Progenitor cell of endocrine pancreas (in vitro differentiated cells): ENCODE results near the gene FNDC8. TPM values are rescaled to one million over a fixed set of nuclear protein-coding genes. Genes with fewer than 3 reads are reported as not detected.

Experiments used
- DNase-seq: peaks from one replicate; pipeline ENCODE4 v3.0.0; 2021; ENCODE audit warnings: low spot score; ENCODE audit not compliant: unreplicated experiment
- H3K27ac Mint-ChIP-seq: 2 replicates; pipeline ENCODE4 v1.8.0; 2021; ENCODE audit warnings: mild to moderate bottlenecking, moderate library complexity, mixed read lengths
- H3K27me3 Mint-ChIP-seq: 2 replicates; pipeline ENCODE4 v1.8.0; 2021; ENCODE audit warnings: mixed read lengths
- H3K36me3 Mint-ChIP-seq: 2 replicates; pipeline ENCODE4 v1.8.0; 2022; ENCODE audit warnings: mixed read lengths; ENCODE audit not compliant: insufficient read depth
- H3K4me1 Mint-ChIP-seq: 2 replicates; pipeline ENCODE4 v1.8.0; 2021; ENCODE audit warnings: low read depth, mixed read lengths
- H3K4me3 Mint-ChIP-seq: 2 replicates; pipeline ENCODE4 v1.8.0; 2021; ENCODE audit warnings: low read depth, mild to moderate bottlenecking, moderate library complexity, mixed read lengths
- H3K9me3 Mint-ChIP-seq: 2 replicates; pipeline ENCODE4 v1.8.0; 2021; ENCODE audit warnings: low read depth, mixed read lengths
- long read RNA-seq: library from polyadenylated mRNA; unstranded; transcript quantifications from one replicate; pipeline ENCODE4 v2.0.0, GENCODE V29; 2020
- total RNA-seq: library from RNA; stranded (reverse); gene quantifications from 2 replicates; pipeline ENCODE4 v1.2.1, GENCODE V29; 2021
- TF ChIP-seq, protein P1 (sequence below): fragments of 200-600 bp; sonication (generic); IDR thresholded peaks from one replicate; pipeline ENCODE4 v1.5.0; 2021; ENCODE audit warnings: antibody characterized with exemption, mild to moderate bottlenecking; ENCODE audit not compliant: unreplicated experiment

FNDC8 gene
- total RNA-seq: not detected in 2 replicates
- long read RNA-seq, partial matches to known transcripts: 0 of 1 reads
- long read RNA-seq, other reads (novel, unspliced or antisense): 1 of 1 reads

DNA sequence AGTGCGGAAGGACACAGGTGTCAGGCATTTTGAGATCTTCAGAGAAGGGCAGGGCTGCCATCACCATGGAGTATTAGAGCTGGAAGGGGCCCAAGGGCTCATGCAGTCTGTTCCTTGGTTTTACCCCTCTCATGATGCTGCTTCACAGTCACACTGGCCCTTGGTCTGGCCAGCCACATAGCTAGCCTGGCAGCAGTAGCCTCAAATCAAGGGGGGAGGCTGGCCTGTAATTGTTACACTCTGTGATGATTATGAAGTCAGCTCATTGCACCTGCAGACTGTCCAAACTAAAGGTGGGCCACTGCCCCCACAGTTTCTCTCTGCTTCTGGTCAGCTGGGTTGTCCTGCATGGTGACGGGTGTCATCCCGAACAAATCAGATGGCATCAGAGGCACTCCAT lies at the start of gene FNDC8:
TSS of gene FNDC8 (plus strand) at position 301 of the 400 bp plus-strand sequence. CDS start at position 380, 79 bp downstream.
- DNase-seq: no peak
- H3K27me3 Mint-ChIP-seq: peaks cover 13% of the 10 kb centered on the region
- TF ChIP-seq, protein P1, sequence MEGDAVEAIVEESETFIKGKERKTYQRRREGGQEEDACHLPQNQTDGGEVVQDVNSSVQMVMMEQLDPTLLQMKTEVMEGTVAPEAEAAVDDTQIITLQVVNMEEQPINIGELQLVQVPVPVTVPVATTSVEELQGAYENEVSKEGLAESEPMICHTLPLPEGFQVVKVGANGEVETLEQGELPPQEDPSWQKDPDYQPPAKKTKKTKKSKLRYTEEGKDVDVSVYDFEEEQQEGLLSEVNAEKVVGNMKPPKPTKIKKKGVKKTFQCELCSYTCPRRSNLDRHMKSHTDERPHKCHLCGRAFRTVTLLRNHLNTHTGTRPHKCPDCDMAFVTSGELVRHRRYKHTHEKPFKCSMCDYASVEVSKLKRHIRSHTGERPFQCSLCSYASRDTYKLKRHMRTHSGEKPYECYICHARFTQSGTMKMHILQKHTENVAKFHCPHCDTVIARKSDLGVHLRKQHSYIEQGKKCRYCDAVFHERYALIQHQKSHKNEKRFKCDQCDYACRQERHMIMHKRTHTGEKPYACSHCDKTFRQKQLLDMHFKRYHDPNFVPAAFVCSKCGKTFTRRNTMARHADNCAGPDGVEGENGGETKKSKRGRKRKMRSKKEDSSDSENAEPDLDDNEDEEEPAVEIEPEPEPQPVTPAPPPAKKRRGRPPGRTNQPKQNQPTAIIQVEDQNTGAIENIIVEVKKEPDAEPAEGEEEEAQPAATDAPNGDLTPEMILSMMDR: no peak
- H3K9me3 Mint-ChIP-seq: no peaks in the 10 kb centered on the region
- H3K4me3 Mint-ChIP-seq: peak within 1 kb of the TSS; percentile 24
- no peak within 1 kb of the TSS for H3K27ac Mint-ChIP-seq
- H3K36me3 Mint-ChIP-seq: peaks cover 3% of the 10 kb centered on the region
- H3K4me1 Mint-ChIP-seq: peaks cover 4% of the 10 kb centered on the region

DNA sequence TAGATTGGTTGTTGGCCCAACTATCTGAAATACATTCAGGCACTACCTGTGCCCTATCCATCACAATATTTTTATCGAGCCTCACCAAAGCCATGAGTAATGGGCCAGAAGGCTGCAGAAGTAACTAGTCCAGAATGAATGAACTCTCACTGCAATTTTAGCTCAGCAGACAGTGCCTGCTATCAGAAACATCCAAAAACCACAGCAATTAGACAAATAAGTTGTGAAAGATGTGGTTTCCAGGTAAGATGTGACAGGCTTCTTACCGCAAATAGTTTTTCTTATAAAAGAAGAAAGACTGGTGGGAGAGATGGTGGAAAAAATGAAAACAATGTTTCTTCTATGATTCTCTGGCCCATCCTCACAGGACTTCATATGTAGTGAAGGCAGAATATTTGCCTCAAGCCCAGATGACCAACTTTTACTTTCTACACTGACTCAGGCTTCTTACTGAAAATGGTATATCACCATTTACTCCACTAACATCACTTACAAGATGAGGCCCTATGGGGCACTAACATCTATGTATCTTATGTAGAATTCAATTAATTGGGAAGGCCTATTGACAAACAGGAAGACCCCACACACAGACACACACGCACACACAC lies 48.1 kb upstream of the FNDC8 start:
- Mint-ChIP-seq H3K36me3 (no peaks in the 10 kb centered on the region), H3K27me3 (no peaks in the 10 kb centered on the region), H3K27ac (peak overlapping the region; percentile 56), H3K9me3 (no peaks in the 10 kb centered on the region), H3K4me1 (peaks cover 61% of the 10 kb centered on the region), H3K4me3 (no peak overlapping the region)
- no peak for DNase-seq
- TF ChIP-seq, protein P1: no peak

DNA sequence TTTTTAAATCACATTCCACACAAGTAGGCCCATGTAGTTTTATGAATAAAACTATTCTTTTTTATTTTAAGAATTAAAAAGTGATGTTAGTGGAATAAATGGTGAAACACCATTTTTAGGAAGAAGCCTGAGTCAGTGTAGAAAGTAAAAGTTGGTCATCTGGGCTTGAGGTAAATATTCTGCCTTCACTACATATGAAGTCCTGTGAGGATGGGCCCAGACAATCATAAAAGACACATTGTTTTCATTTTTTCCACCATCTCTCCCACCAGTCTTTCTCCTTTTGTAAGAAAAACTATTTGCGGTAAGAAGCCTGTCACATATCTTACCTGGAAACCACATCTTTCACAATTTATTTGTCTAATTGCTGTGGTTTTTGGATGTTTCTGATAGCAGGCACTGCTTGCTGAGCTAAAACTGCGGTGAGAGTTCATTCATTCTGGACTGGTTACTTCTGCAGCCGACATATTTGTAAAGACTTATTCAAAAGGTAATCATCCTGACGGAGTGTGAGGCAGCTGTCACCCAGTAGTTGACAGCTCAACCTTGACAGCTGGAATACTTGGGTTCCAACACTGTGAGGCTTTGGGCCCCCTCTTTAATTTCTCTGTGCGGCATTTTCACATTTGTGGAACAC lies 47.3 kb upstream of the FNDC8 start:
- H3K9me3 Mint-ChIP-seq: no peaks in the 10 kb centered on the region
- TF ChIP-seq, protein P1: no peak
- no peaks in the 10 kb centered on the region for H3K27me3 Mint-ChIP-seq
- peak overlapping the region; percentile 46 for H3K4me3 Mint-ChIP-seq
- DNase-seq: no peak
- peaks cover 55% of the 10 kb centered on the region for H3K4me1 Mint-ChIP-seq
- H3K27ac Mint-ChIP-seq: peak overlapping the region; percentile 91
- H3K36me3 Mint-ChIP-seq: no peaks in the 10 kb centered on the region

DNA sequence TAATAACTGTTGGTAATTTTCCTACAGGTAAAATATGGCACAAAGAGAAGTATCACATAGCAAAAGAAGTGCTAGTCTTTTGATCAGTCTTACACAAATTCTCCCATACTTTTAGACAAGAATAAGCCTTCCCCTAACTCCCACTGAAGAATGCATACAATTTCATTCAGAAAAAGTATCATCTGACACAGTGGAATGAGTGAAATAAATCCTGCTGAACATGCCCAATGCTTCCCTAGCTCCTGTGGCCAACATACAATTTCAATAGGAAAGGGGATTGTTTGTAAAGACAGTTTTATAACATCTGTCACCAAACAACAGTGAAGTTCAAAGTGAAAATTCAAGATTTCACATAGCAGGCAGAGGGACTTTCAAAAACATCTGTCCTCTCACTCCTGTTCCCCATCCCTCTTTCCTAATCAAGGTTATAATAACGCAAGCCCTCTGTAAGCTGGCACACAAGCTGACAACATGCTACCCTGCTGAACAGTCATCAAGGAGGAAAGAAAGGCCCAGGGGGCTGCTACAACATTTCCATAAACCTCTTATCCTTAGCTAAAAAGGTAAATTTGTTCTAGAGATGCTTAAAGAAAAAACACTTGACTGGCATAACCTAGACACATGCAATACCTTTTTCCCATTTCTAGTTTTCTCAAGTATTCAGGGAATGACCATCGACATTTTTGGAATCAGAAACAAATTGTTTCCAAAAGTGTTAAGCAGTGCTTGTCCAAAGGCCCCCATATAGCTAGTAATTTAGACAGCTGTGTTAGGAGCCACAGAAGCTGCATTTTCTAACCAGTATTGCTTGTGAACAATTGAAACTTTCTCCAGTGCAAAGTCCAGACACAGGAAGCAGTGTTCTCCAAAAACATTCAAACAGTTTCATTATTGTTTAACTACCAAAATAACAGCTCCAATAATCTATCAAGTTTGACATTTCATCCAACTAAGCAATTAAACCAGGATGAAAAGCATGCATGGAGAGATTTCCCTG lies 46.4 kb upstream of the FNDC8 start:
- H3K27ac Mint-ChIP-seq: peak overlapping the region; percentile 91

More for the DNA sequence above, 46.4 kb upstream of the FNDC8 start:
- H3K4me1 Mint-ChIP-seq: peaks cover 54% of the 10 kb centered on the region
- H3K9me3 Mint-ChIP-seq: no peaks in the 10 kb centered on the region
- H3K36me3 Mint-ChIP-seq: no peaks in the 10 kb centered on the region
- no peaks in the 10 kb centered on the region for H3K27me3 Mint-ChIP-seq
- DNase-seq: no peak
- H3K4me3 Mint-ChIP-seq: peak overlapping the region; percentile 46
- TF ChIP-seq, protein P1: no peak
